GM12878 (cell line): ENCODE data around the gene S1PR4. TPM values are rescaled to one million over a fixed set of nuclear protein-coding genes. Genes with fewer than 3 reads are reported as not detected.

Experiments used
- ATAC-seq: fragments of 200-7000 bp; cut with Tn5 transposase; 3 replicates; pipeline ENCODE4 v1.9.1; 2020; ENCODE audit warnings: mild to moderate bottlenecking, moderate library complexity
- BruUV-seq: library from RNA; stranded (reverse); fragments of 400-500 nt; replicated peaks from 2 replicates; lab custom pipeline; 2021; lab: Mats Ljungman, UMichigan
- CTCF ChIA-PET: fragments of 300-600 bp; sonication (Branson Sonifier 250); formaldehyde crosslinking; extraction: SDS; loops from one replicate; lab custom pipeline; 2021; ENCODE audit warnings: inconsistent platforms; lab: Yijun Ruan, JAX
- POLR2A ChIA-PET: fragments of 350-600 bp; formaldehyde crosslinking; extraction: SDS; loops from one replicate; lab custom pipeline; 2021; ENCODE audit warnings: inconsistent platforms; lab: Charles Lee
- RAD21 ChIA-PET: fragments of 300-600 bp; sonication (Branson Sonifier 250); formaldehyde crosslinking; loops from one replicate; lab custom pipeline; 2023; ENCODE audit warnings: antibody characterized with exemption; ENCODE audit not compliant: unreplicated experiment; lab: Charles Lee
- SMC1A ChIA-PET: fragments of 300-600 bp; sonication (Branson Sonifier 250); formaldehyde crosslinking; loops from one replicate; lab custom pipeline; 2023; ENCODE audit not compliant: unreplicated experiment, uncharacterized antibody; lab: Charles Lee
- DNase-seq: peaks from one replicate; pipeline ENCODE4 v3.0.0-alpha.2; 2011; ENCODE audit warnings: low read depth, low spot score
- FAIRE-seq: peaks from 3 replicates; lab custom pipeline; 2011; peaks lifted over from hg19 to GRCh38; lab: Jason Lieb, UNC
- H2AFZ ChIP-seq: 2 replicates; pipeline ENCODE4 v1.6.0; 2011; ENCODE audit warnings: low read depth, low read length, control low read depth; ENCODE audit not compliant: control insufficient read depth
- H3K27ac ChIP-seq: 2 replicates; pipeline ENCODE4 v1.5.1; 2011; ENCODE audit warnings: control low read depth; ENCODE audit not compliant: control insufficient read depth, insufficient read depth
- H3K27me3 ChIP-seq, 2 experiments: replicated peaks in 1 of 2; 2 replicates each; pipeline versions ENCODE4 v1.6.0 to v1.6.1; 2011; ENCODE audit warnings: low read length in 1 of 2; ENCODE audit not compliant: control insufficient read depth in 2 of 2, insufficient read depth in 2 of 2
- H3K36me3 ChIP-seq, 2 experiments: 2 replicates each; pipeline ENCODE4 v1.5.1; 2011; ENCODE audit warnings: low read length in 1 of 2; ENCODE audit not compliant: control insufficient read depth in 2 of 2, insufficient read depth in 2 of 2
- H3K4me1 ChIP-seq: 2 replicates; pipeline ENCODE4 v1.6.1; 2011; ENCODE audit warnings: mild to moderate bottlenecking, low read length, moderate library complexity, mixed read lengths; ENCODE audit not compliant: control insufficient read depth, insufficient read depth
- H3K4me2 ChIP-seq: 2 replicates; pipeline ENCODE4 v1.6.0; 2011; ENCODE audit warnings: control low read depth; ENCODE audit not compliant: control insufficient read depth, insufficient read depth
- H3K4me3 ChIP-seq: fragments of 200-600 bp; sonication (generic); 2 replicates; pipeline ENCODE4 v1.5.1; 2016
- H3K79me2 ChIP-seq: 2 replicates; pipeline ENCODE4 v1.6.0; 2011; ENCODE audit warnings: low read length; ENCODE audit not compliant: control insufficient read depth, insufficient read depth
- H3K9ac ChIP-seq: 2 replicates; pipeline ENCODE4 v1.8.0; 2011; ENCODE audit warnings: low read length, control low read depth, mixed read lengths; ENCODE audit not compliant: control insufficient read depth, insufficient read depth
- H3K9me3 ChIP-seq: replicated peaks from 3 replicates; pipeline ENCODE4 v1.5.1; 2011; ENCODE audit warnings: mild to moderate bottlenecking, low read length; ENCODE audit not compliant: control insufficient read depth, insufficient read depth
- H4K20me1 ChIP-seq: 2 replicates; pipeline ENCODE4 v1.6.0; 2011; ENCODE audit not compliant: control insufficient read depth, insufficient read depth
- ASH2L ChIP-seq: fragments of 300-600, 200-600 bp; sonication (generic); IDR thresholded peaks from 2 replicates; pipeline ENCODE4 v1.6.1; 2017; ENCODE audit warnings: low read depth, mild to moderate bottlenecking, borderline replicate concordance
- BMI1 ChIP-seq: fragments of 450-650 bp; IDR thresholded peaks from 2 replicates; pipeline ENCODE4 v1.6.1; 2016; ENCODE audit warnings: mild to moderate bottlenecking, moderate library complexity, borderline replicate concordance
- CBX5 ChIP-seq: sonication (generic); IDR thresholded peaks from 2 replicates; pipeline ENCODE4 v1.6.1; 2016; ENCODE audit warnings: low read depth, moderate library complexity, mild to moderate bottlenecking, inconsistent platforms
- CEBPB ChIP-seq, 2 experiments: fragments of 150-350 bp in 1 of 2; IDR thresholded peaks; 2 replicates each; pipeline ENCODE4 v1.6.1; 2012 to 2014; ENCODE audit warnings: low read depth in 2 of 2, low read length in 2 of 2, borderline replicate concordance in 1 of 2, inconsistent platforms in 1 of 2
- E4F1 ChIP-seq: fragments of 450-650 bp; IDR thresholded peaks from 2 replicates; pipeline ENCODE4 v1.6.1; 2018; ENCODE audit warnings: borderline replicate concordance, mild to moderate bottlenecking; ENCODE audit not compliant: partially characterized antibody
- EGR1 ChIP-seq, 2 experiments: IDR thresholded peaks; 1 replicate in 1 of 2; 2 replicates in 1 of 2; pipeline ENCODE4 v1.6.1; 2011 to 2012; ENCODE audit warnings: low read depth in 2 of 2, low read length in 2 of 2, borderline replicate concordance in 1 of 2, mild to moderate bottlenecking in 1 of 2, moderate library complexity in 1 of 2
- HDGF ChIP-seq: fragments of 450-650 bp; IDR thresholded peaks from 2 replicates; pipeline ENCODE4 v1.6.1; 2016; ENCODE audit warnings: antibody characterized with exemption
- KLF5 ChIP-seq: fragments of 450-650 bp; IDR thresholded peaks from 2 replicates; pipeline ENCODE4 v1.6.1; 2014; ENCODE audit warnings: mild to moderate bottlenecking; ENCODE audit not compliant: partially characterized antibody
- LARP7 ChIP-seq: fragments of 450-650 bp; IDR thresholded peaks from 2 replicates; pipeline ENCODE4 v1.6.1; 2017; ENCODE audit warnings: mild to moderate bottlenecking
- MAX ChIP-seq: IDR thresholded peaks from 2 replicates; pipeline ENCODE4 v1.6.1; 2012; ENCODE audit warnings: low read depth, low read length, improper control_type of control experiment
- MTA2 ChIP-seq: fragments of 450-650 bp; IDR thresholded peaks from 2 replicates; pipeline ENCODE4 v1.6.1; 2016; ENCODE audit warnings: low read depth, mild to moderate bottlenecking, moderate library complexity
- NKRF ChIP-seq: fragments of 450-650 bp; conservative IDR thresholded peaks from 2 replicates; pipeline ENCODE4 v1.6.1; 2017; ENCODE audit warnings: mild to moderate bottlenecking, moderate library complexity
- RB1 ChIP-seq: fragments of 450-650 bp; formaldehyde crosslinking; IDR thresholded peaks from 2 replicates; pipeline ENCODE4 v1.6.1; 2017; ENCODE audit warnings: mild to moderate bottlenecking, borderline replicate concordance
- RBBP5 ChIP-seq: fragments of 200-600 bp; sonication (generic); conservative IDR thresholded peaks from 2 replicates; pipeline ENCODE4 v1.6.1; 2016
- TCF3 ChIP-seq: IDR thresholded peaks from 2 replicates; pipeline ENCODE4 v1.6.1; 2012; ENCODE audit warnings: low read depth, mild to moderate bottlenecking, low read length, borderline replicate concordance; ENCODE audit not compliant: insufficient read depth
- ZNF207 ChIP-seq: fragments of 450-650 bp; IDR thresholded peaks from 2 replicates; pipeline ENCODE4 v1.6.1; 2014; ENCODE audit warnings: antibody characterized with exemption, mild to moderate bottlenecking, borderline replicate concordance
- WGBS: methylation state at CpG from one replicate; pipeline ENCODE4 v1.1.6; 2016; ENCODE audit warnings: low lambda C conversion rate; ENCODE audit not compliant: insufficient replicate concordance, insufficient coverage; ENCODE audit errors: missing lambda C conversion rate; 5-methylcytosine and 5-hydroxymethylcytosine counted together
- in situ Hi-C: fragments of 300-500 bp; cut with MboI; formaldehyde crosslinking; loops from 9 replicates; pipeline ENCODE4 v1.14.3; 2018; ENCODE audit warnings: mixed read lengths
- intact Hi-C: fragments of 100-400 bp; cut with micrococcal nuclease; formaldehyde crosslinking; loops from one replicate; pipeline ENCODE4 v1.14.2; 2022; ENCODE audit not compliant: unreplicated experiment
- polyA plus RNA-seq, 11 experiments: library from polyadenylated mRNA; depleted of rRNA in 4 of 11; unstranded in 6 of 11; stranded (reverse) in 5 of 11; fragments of >200 nt; fragmentation: Nextera tagmentation in 4 of 11; fragmentation: Illumina TruSeq in 1 of 11; extraction: Ambion mirVana in 4 of 11; extraction: Trizol in 1 of 11; gene quantifications; 1 replicate in 1 of 11; 2 replicates in 10 of 11; pipeline versions ENCODE4 v1.2.1 to v1.2.3, GENCODE V29; 2011 to 2016; ENCODE audit warnings: inconsistent platforms in 2 of 11, missing spikeins in 2 of 11, low read depth in 1 of 11
- total RNA-seq, 4 experiments: library from RNA; depleted of rRNA in 3 of 4; stranded (reverse); fragments of >200 nt in 3 of 4; fragmentation: Illumina TruSeq in 1 of 4; extraction: Trizol in 1 of 4; gene quantifications; 2 replicates each; pipeline versions ENCODE4 v1.2.1 to v1.2.3, GENCODE V29; 2013 to 2021

Gene S1PR4
- total and polyA plus RNA-seq, 10 of the 15 experiments (the other 5 are each of a cell fraction or from before 2014, with no cell fraction given) = 0.19 to 57.7 (median 32.4) TPM; not detected in 1

- no peak for FAIRE-seq
- POLR2A ChIA-PET = no interaction called here
- TF ChIP-seq KLF5 (no peak), HDGF (no peak), MAX (no peak), RBBP5 (no peak), LARP7 (no peak), NKRF (no peak), ZNF207 (no peak), MTA2 (no peak), CBX5 (no peak), BMI1 (no peak), TCF3 (no peak), ASH2L (no peak), E4F1 (no peak), EGR1 (IDR thresholded peaks at IDR 0.05; ENCODE audit: borderline replicate concordance in 1 of 2, low read depth in 2 of 2, low read length in 2 of 2) (no peak), CEBPB (IDR thresholded peaks at IDR 0.05; ENCODE audit: borderline replicate concordance in 1 of 2, low read depth in 2 of 2, low read length in 2 of 2) (no peak), RB1 (no peak)
- TF ChIP-seq, all 136 proteins: peak for 0
- DNase-seq = no peak
- 13% methylated on average over 12 of the region's 12 CpGs for WGBS
- no TSS peak for BruUV-seq
- Histone ChIP-seq H3K4me2 (no peak overlapping the region), H3K9me3 (no peaks in the 10 kb centered on the region), H3K36me3 (no peaks in the 10 kb centered on the region), H3K4me3 (no peak overlapping the region), H3K9ac (no peak overlapping the region), H3K79me2 (no peaks in the 10 kb centered on the region), H3K27me3 (peaks cover 0 to 2% of the 10 kb centered on the region in 2 experiments; a peak in 2 of 4 replicates), H3K27ac (no peak overlapping the region), H3K4me1 (no peaks in the 10 kb centered on the region), H4K20me1 (no peaks in the 10 kb centered on the region), H2AFZ (no peak overlapping the region)
- CTCF ChIA-PET = no interaction called here
- SMC1A ChIA-PET = no interaction called here
- ATAC-seq = no peak
- intact Hi-C loops (no loop called here), in situ Hi-C loops (no loop called here)
- RAD21 ChIA-PET = no interaction called here
Observed at GRCh38 chr19:3227054-3227626, 48.6 kb downstream of the S1PR4 start.
